Measurements from ENCODE around the gene ADAM19.
A peak's percentile ranks its signal among the peaks of the same experiment; 100 is the strongest.

ADAM19 gene

GRCh38 chr5:157607371-157608161 is 32.0 kb upstream of the ADAM19 start:
- H3K4me3 Mint-ChIP-seq, result no peak overlapping the region
- H3K9me3 Mint-ChIP-seq, result no peaks in the 10 kb centered on the region
- TF ChIP-seq CTCF (IDR thresholded peaks at IDR 0.05; ENCODE audit: unreplicated experiment in 3 of 3), result no peak
- H3K27ac Mint-ChIP-seq, result peak overlapping the region in 2 of 3 experiments; percentile 5 to 16
- no peaks in the 10 kb centered on the region for H3K36me3 Mint-ChIP-seq (ENCODE audit: low read depth)
- peaks cover 25% of the 10 kb centered on the region for H3K4me1 Mint-ChIP-seq
- H3K27me3 Mint-ChIP-seq (ENCODE audit: low read depth), result no peaks in the 10 kb centered on the region

GRCh38 chr5:157606046-157606445 is 30.5 kb upstream of the ADAM19 start:
- no peaks in the 10 kb centered on the region for H3K36me3 Mint-ChIP-seq (ENCODE audit: low read depth)
- no peaks in the 10 kb centered on the region for H3K9me3 Mint-ChIP-seq
- H3K27ac Mint-ChIP-seq, result no peak overlapping the region
- peaks cover 10% of the 10 kb centered on the region for H3K4me1 Mint-ChIP-seq
- no peaks in the 10 kb centered on the region for H3K27me3 Mint-ChIP-seq (ENCODE audit: low read depth)
- no peak overlapping the region for H3K4me3 Mint-ChIP-seq
- TF ChIP-seq CTCF (IDR thresholded peaks at IDR 0.05; ENCODE audit: unreplicated experiment in 3 of 3), result no peak

DNA sequence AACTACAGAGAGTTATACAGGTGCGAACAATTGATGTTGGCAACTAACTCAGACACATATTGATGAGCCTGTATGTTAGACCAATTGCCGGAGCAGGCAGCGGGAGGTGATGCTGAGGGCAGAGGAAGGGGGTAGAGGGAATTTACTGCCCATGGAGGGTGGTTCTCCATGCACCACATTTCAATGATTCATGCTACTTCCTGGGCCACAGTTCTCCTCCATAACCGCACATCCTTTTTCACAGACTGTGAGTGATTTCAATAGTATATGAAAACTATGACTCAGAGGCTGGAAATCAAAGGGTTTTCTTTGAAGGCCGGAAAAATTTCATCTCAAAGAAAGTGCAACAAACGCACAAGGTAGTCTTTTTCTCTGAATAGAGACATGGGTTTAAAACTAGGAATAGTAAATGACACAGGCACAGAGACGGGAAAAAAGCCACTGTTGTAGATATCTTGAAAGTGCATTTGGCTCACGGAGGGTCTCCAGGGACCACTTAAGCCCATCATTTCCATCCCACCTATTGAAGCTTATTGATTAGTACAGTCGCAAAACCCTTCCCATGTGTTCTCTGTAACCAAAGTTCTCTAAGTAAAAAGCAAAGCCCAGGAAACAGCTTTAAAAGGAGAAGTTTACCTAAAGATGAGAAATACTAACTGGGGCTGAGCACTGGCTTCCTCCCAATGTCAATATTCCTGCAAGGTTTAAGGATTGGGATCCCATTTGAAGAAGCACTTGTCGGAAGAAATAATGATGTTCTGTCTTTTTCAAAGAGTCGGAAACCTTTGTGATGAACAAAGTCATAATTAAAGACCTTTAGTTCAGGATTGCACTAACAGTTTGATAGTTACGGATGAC is 28.0 kb upstream of the ADAM19 start:
- Mint-ChIP-seq H3K27ac (no peak overlapping the region), H3K36me3 (ENCODE audit: low read depth) (no peaks in the 10 kb centered on the region), H3K27me3 (ENCODE audit: low read depth) (no peaks in the 10 kb centered on the region), H3K4me1 (peaks cover 7% of the 10 kb centered on the region), H3K4me3 (no peak overlapping the region), H3K9me3 (no peaks in the 10 kb centered on the region)
- TF ChIP-seq CTCF (IDR thresholded peaks at IDR 0.05; ENCODE audit: unreplicated experiment in 3 of 3), result no peak

DNA sequence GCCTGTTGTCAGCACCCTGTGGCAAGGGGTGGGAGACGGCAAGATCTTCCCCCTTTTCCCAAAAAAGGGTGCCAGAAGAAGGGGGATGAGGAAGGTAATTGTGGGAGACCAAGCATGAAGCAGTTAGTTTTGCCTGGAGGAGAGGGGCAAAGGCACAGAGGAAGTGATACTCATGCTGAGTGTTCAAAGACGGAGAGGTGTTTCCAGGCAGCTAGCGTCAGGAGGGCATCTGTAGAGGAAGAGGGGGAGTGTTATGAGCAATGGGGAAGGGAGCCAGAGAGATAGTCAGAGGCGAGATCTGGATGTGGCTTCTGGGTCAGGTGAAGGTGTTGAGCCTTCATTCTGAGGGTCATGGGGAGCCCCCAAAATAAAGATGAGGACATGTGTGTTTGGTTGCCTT is 26.9 kb upstream of the ADAM19 start:
- no peaks in the 10 kb centered on the region for H3K9me3 Mint-ChIP-seq
- no peak for TF ChIP-seq CTCF (IDR thresholded peaks at IDR 0.05; ENCODE audit: unreplicated experiment in 3 of 3)
- no peaks in the 10 kb centered on the region for H3K27me3 Mint-ChIP-seq (ENCODE audit: low read depth)
- no peaks in the 10 kb centered on the region for H3K36me3 Mint-ChIP-seq (ENCODE audit: low read depth)
- no peak overlapping the region for H3K27ac Mint-ChIP-seq
- peaks cover 2% of the 10 kb centered on the region for H3K4me1 Mint-ChIP-seq
- H3K4me3 Mint-ChIP-seq, result no peak overlapping the region

DNA sequence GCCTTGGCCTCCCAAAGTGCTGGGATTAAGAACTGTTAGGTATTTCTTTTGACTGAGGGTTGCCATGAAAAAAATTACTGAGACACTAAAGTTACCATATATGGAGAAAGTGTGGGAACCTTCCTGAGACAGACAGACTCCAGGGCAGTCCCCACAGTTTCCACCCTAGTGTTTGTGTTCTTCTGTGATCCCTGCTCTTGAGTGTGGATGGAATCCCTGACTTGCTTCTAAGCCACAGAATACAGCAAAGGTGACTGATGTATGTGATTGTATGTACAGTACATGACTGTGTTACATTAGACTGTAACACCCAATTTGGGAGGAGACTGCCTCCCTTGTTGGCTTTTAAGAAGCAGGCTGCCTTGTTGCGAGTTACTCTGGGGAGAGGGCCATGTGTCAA is 24.7 kb upstream of the ADAM19 start:
- Mint-ChIP-seq H3K4me1 (no peaks in the 10 kb centered on the region), H3K27me3 (ENCODE audit: low read depth) (no peaks in the 10 kb centered on the region), H3K36me3 (ENCODE audit: low read depth) (no peaks in the 10 kb centered on the region), H3K9me3 (no peaks in the 10 kb centered on the region), H3K4me3 (no peak overlapping the region), H3K27ac (no peak overlapping the region)
- no peak for TF ChIP-seq CTCF (IDR thresholded peaks at IDR 0.05; ENCODE audit: unreplicated experiment in 3 of 3)

Measured in nephron (organoid).